Activated T-cell treated with anti-CD3 and anti-CD28 coated beads, Interleukin-2, amount 50 U/mL, for 24 hours (primary cell): ENCODE data around the gene STUM.
"Not testable (repeated sequence)": the region's sequence is repeated elsewhere in the genome, so short reads cannot be mapped to it uniquely, and the experiment has no call there.

Experiments
- DNase-seq: peaks from one replicate; pipeline ENCODE4 v3.0.0-alpha.2; 2020
- H3K27ac Mint-ChIP-seq: 2 replicates; pipeline ENCODE4 v1.8.0; 2020; ENCODE audit warnings: mild to moderate bottlenecking, mixed read lengths
- H3K27me3 Mint-ChIP-seq: 2 replicates; pipeline ENCODE4 v1.8.0; 2020; ENCODE audit warnings: mixed read lengths
- H3K36me3 Mint-ChIP-seq: 2 replicates; pipeline ENCODE4 v1.8.0; 2020; ENCODE audit warnings: low read depth, mixed read lengths
- H3K4me1 Mint-ChIP-seq: 2 replicates; pipeline ENCODE4 v1.8.0; 2020; ENCODE audit warnings: low read depth, mixed read lengths
- H3K4me3 Mint-ChIP-seq: 2 replicates; pipeline ENCODE4 v1.8.0; 2020; ENCODE audit warnings: mild to moderate bottlenecking, moderate library complexity, mixed read lengths
- H3K9me3 Mint-ChIP-seq: 2 replicates; pipeline ENCODE4 v1.8.0; 2020; ENCODE audit warnings: mixed read lengths

The STUM gene

GRCh38 chr1:226596531-226597165 lies 48.1 kb downstream of the STUM start:
- Mint-ChIP-seq H3K9me3 (no peaks in the 10 kb centered on the region), H3K4me3 (no peak overlapping the region), H3K4me1 (no peaks in the 10 kb centered on the region), H3K27ac (no peak overlapping the region), H3K36me3 (no peaks in the 10 kb centered on the region), H3K27me3 (no peaks in the 10 kb centered on the region)
- DNase-seq: no peak

- Mint-ChIP-seq H3K27ac (no peak overlapping the region), H3K4me1 (no peaks in the 10 kb centered on the region), H3K9me3 (no peaks in the 10 kb centered on the region), H3K27me3 (no peaks in the 10 kb centered on the region), H3K36me3 (no peaks in the 10 kb centered on the region), H3K4me3 (no peak overlapping the region)
- DNase-seq: no peak
Measured at GRCh38 chr1:226597616-226598454, 49.3 kb downstream of the STUM start.

DNA sequence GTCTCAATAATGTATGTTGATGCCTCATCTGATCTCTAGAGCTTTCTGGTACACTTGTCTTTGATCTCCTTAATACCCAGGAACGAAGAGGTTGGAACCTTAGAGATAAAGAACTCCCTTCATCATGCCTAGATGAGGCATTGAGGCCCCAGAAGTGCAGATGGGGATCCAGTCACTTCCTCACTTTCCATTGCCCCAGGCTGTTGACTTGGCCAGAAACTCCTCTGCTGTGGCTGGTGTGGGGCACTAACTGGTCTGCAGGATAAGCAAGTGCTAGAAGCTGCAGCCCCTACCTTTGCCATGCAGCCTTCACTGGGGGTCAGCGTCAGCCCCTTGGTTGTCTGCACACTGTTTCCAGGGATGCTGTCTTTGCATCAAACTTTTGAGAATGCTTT lies 49.9 kb downstream of the STUM start:
- no peak overlapping the region for H3K4me3 Mint-ChIP-seq
- no peaks in the 10 kb centered on the region for H3K4me1 Mint-ChIP-seq
- no peaks in the 10 kb centered on the region for H3K27me3 Mint-ChIP-seq
- no peaks in the 10 kb centered on the region for H3K9me3 Mint-ChIP-seq
- no peak overlapping the region for H3K27ac Mint-ChIP-seq
- DNase-seq: no peak
- no peaks in the 10 kb centered on the region for H3K36me3 Mint-ChIP-seq

- not testable (repeated sequence) for H3K27me3 Mint-ChIP-seq, H3K27ac Mint-ChIP-seq, H3K9me3 Mint-ChIP-seq, H3K4me3 Mint-ChIP-seq, H3K4me1 Mint-ChIP-seq, DNase-seq, H3K36me3 Mint-ChIP-seq
Measured at GRCh38 chr1:226598955-226599354, 50.4 kb downstream of the STUM start.

DNA sequence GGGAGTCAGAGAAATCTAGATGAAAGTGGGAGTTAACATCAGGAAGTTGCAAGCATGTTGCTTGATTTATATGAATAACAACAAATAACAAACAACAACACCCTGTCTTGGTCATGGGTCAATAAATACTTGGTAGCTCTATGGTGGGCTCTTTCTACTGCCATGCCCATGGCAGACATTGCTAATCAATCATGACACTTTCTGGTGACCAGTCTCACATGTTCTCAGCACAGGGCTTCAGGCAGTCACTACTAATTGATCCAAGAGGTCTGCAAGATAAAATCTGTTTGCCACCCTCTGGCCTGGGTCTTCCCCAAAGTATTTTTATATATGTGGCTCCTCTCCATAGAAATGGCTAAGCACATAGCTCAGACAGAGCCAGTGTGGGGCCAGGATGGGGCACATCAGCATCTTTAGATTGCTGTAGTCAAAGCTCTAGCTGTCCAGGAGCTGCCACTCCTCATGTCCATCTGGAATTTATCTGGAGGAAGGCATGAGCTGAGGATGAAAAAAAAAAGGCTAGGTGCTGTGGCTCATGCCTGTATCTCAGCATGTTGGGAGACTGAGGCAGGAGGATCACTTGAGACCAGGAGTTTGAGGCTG lies 51.2 kb downstream of the STUM start:
- H3K4me1 Mint-ChIP-seq: no peaks in the 10 kb centered on the region
- no peak for DNase-seq
- no peak overlapping the region for H3K27ac Mint-ChIP-seq
- H3K4me3 Mint-ChIP-seq: no peak overlapping the region
- no peaks in the 10 kb centered on the region for H3K27me3 Mint-ChIP-seq
- no peaks in the 10 kb centered on the region for H3K9me3 Mint-ChIP-seq
- H3K36me3 Mint-ChIP-seq: no peaks in the 10 kb centered on the region

GRCh38 chr1:226600254-226600653 lies 51.7 kb downstream of the STUM start:
- no peak for DNase-seq
- Mint-ChIP-seq H3K4me1 (no peaks in the 10 kb centered on the region), H3K9me3 (no peaks in the 10 kb centered on the region), H3K27ac (no peak overlapping the region), H3K36me3 (no peaks in the 10 kb centered on the region), H3K27me3 (no peaks in the 10 kb centered on the region), H3K4me3 (no peak overlapping the region)

GRCh38 chr1:226601456-226601855 lies 52.9 kb downstream of the STUM start:
- H3K4me3 Mint-ChIP-seq: no peak overlapping the region

GRCh38 chr1:226602186-226603021 lies 53.8 kb downstream of the STUM start:
- Mint-ChIP-seq H3K4me3 (no peak overlapping the region), H3K27ac (no peak overlapping the region), H3K9me3 (no peaks in the 10 kb centered on the region), H3K4me1 (no peaks in the 10 kb centered on the region), H3K27me3 (no peaks in the 10 kb centered on the region), H3K36me3 (no peaks in the 10 kb centered on the region)
- no peak for DNase-seq

More at GRCh38 chr1:226601456-226601855, 52.9 kb downstream of the STUM start:
- Mint-ChIP-seq H3K36me3 (no peaks in the 10 kb centered on the region), H3K9me3 (no peaks in the 10 kb centered on the region), H3K4me1 (no peaks in the 10 kb centered on the region), H3K27me3 (no peaks in the 10 kb centered on the region), H3K27ac (no peak overlapping the region)
- no peak for DNase-seq

DNA sequence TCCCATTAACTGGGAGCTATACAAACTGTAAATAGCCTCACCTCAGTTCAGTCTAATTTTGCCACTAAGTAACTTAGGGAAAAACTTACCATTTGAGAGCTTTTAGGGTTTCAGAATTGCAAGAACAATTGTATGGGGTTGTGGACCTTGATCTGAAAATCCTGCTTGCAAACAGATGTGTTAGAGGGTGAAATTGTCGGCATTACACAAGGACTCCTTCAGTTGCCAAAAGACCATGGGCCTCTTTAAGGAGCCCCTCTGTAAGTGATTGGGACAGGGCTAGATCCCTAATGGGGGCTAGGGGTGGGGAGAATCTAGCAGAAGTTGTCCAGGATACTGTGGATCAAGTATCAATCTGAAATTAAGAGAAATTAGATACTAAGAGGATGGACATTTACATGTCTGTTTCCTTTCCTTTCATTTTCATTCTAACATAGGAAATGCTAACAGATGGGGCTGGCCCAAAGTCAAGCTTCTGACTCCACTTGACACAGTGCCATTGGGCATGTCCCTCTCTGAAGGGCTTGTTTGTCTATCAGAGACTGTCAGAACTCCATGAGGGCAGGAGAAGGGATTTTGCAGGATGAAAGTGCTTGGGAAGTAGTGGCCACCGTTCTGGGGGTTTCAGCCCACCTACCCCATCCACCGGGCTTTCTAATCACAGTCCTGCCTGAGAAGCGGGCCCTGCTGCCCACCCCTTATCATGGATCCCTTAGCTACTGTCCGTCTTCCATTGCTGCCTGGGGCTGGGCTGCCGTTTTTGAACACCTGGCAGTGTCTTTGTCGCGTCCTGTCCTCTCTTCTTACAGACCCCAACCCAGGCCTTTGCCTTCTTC lies 54.7 kb downstream of the STUM start:
- H3K4me3 Mint-ChIP-seq: no peak overlapping the region
- no peak for DNase-seq
- H3K27me3 Mint-ChIP-seq: no peaks in the 10 kb centered on the region
- H3K36me3 Mint-ChIP-seq: no peaks in the 10 kb centered on the region
- H3K9me3 Mint-ChIP-seq: no peaks in the 10 kb centered on the region
- no peak overlapping the region for H3K27ac Mint-ChIP-seq
- H3K4me1 Mint-ChIP-seq: no peaks in the 10 kb centered on the region

- Mint-ChIP-seq H3K4me3 (no peak overlapping the region), H3K36me3 (no peaks in the 10 kb centered on the region), H3K4me1 (no peaks in the 10 kb centered on the region), H3K27me3 (no peaks in the 10 kb centered on the region), H3K9me3 (no peaks in the 10 kb centered on the region), H3K27ac (no peak overlapping the region)
- no peak for DNase-seq
Measured at GRCh38 chr1:226603858-226604559, 55.4 kb downstream of the STUM start.

- H3K4me3 Mint-ChIP-seq: no peak overlapping the region
- no peaks in the 10 kb centered on the region for H3K27me3 Mint-ChIP-seq
- no peaks in the 10 kb centered on the region for H3K9me3 Mint-ChIP-seq
- H3K4me1 Mint-ChIP-seq: no peaks in the 10 kb centered on the region
- DNase-seq: no peak
- H3K36me3 Mint-ChIP-seq: no peaks in the 10 kb centered on the region
- H3K27ac Mint-ChIP-seq: no peak overlapping the region
Measured at GRCh38 chr1:226604560-226605317, 56.2 kb downstream of the STUM start.

DNA sequence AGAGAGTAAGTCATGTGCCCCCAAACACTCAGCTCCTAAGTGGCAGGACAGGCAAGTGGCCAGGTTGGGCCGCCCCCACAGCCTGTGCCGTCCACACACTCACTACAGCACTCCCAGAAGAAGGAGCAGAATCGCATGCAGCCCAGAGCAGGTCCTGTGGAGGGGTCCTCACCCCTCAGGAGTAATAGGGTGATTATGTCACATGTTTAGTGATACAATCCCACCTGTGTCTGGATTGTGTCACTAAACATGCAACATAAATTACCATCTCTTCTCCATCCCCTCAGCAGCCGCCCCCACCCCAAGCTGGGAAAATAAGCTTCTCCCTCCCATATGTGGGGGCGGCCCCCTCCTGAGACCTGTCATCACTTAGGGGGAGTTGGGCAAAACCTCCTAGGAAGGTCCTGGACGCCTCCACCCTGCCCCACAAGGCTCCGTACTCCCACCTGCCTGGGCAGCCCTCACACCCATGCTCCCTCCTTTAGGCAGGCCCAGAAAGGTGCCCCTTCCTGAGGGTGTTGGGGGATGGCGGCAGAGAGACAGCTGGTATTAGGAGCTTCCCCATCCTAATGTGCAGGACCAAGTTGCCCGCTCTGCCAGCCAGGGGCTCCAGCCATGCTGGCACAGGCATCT lies 56.9 kb downstream of the STUM start:
- H3K9me3 Mint-ChIP-seq: no peaks in the 10 kb centered on the region
- H3K4me1 Mint-ChIP-seq: no peaks in the 10 kb centered on the region
- H3K27me3 Mint-ChIP-seq: no peaks in the 10 kb centered on the region
- H3K27ac Mint-ChIP-seq: no peak overlapping the region
- no peaks in the 10 kb centered on the region for H3K36me3 Mint-ChIP-seq
- DNase-seq: no peak
- H3K4me3 Mint-ChIP-seq: no peak overlapping the region
